GM10847 (cell line): ENCODE data around the gene THSD4.

Experiments used
- POLR2A ChIP-seq: IDR thresholded peaks from 2 replicates; pipeline ENCODE4 v1.6.1; 2011; ENCODE audit not compliant: insufficient read length; ENCODE audit errors: extremely low read depth

THSD4 gene

DNA sequence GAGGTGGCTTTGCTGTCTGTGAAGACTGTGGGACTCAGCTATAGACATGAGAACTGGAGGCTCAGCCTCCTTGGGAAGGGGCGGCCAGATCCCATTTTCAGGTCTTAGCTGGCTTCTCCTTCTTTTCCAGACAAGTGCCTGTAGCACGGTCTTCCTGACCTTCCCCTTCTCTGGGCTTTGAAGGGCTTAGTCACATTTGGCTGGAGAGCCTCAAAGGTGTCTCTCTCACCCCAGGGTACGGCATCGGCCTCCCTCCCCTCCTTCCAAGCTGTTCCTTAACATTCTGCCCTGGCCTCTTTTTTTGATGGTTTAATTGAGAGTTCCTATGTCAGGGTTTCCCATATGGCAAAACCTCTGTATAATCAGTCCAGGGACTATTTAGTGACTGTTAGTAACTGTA lies 242.7 kb downstream of the THSD4 start:
- TF ChIP-seq POLR2A = no peak

DNA sequence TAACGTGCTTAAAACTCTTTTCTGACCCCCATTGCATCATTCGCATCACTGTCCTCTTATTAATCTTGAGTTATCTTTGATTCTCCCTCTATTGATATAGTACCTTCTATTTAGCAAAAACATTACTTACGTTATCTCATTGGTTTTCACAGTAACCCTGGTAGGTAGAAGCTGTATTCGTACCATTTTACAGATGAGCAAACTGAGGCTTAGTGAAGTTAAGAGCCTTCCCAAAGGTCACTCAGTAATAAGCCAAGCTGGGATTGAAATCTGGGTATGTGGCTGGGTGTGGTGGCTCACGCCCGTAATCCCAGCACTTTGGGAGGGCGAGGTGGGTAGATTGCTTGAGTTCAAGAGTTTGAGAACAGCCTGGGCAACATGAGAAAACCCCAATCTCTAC lies 244.0 kb downstream of the THSD4 start:
- TF ChIP-seq POLR2A = no peak

DNA sequence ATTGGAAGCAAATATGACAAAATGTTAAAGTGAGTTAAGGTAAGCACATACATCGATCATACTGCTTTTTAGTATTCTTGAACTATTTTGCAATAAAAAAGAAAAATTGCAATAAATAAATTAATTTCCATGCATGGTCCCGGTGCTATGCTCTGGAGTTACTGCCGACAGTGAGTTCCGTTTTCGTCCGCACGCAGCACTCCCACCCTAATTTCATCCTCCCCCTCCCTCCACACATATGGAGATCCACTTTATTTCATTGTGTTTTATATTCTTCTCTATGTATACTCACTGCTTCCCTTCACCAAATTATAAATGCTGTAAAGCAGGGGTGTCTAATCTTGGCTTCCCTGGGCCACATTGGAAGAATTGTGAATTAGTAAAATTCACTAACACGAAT lies 247.3 kb downstream of the THSD4 start:
- no peak for TF ChIP-seq POLR2A

DNA sequence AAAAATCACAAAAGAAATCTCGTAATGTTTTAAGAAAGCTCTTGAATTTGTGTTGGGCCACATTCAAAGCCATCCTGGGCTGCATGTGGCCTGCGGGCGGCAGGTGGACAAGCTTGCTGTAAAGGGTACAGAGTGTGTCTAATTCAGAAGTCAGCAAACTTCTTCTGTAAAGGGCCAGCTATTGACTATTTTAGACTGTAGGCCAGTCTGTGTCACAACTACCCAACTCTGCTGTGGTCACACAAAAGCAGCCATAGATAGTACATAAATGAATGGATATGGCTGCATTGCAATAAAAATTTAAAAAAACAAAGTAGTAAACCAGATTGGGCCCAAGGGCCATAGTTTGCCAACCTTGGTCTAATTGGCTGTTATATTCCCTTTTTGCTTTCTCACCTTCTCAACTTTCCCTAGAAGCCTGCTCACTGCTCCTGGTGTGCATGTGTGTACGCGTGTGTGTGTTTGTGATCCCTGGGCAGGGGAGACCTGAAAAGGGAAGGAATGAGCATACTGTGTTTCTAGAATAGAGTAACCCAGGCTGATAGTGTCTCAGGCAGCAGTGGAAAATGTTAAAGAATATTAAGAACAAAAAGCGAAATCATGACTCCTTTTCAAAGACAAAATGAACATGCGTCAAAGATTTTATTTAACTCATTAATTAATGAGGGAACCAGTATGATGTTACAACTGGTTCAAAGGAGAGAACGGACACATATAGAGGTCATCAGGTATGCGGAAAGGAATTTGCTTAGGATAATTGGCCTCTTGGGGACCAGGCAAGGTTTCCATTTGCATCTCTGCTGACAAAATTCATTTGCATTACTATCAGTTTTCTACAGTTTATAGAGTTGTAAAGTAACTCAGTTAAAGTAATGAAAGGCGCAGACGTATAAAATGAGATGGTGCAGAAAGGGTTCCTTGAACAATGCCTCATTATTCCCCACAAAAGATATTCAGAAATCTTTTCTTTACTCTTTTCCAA lies 248.0 kb downstream of the THSD4 start:
- TF ChIP-seq POLR2A = no peak

DNA sequence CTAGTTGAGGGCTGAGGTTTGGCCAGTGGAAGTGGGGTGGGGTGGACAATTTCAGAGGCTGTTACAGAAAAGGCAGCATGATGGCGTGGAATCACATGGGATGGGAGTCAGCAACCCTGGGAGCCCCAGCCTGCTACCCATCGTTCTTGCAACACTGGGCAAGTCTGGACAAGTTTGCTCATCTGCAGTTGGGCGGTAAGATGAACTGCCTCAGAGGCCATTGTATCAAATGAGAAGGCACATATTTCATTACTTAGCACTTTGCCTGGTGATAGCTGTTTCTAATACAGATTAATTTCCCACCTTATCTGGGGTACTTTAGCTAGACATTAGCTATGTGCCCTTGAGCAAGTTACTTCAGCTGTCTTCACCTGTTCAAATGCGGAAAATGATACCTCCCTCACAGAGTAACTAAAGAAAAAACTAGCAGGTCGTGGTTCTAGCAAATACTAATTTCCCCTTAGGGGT lies 248.9 kb downstream of the THSD4 start:
- TF ChIP-seq POLR2A = no peak

DNA sequence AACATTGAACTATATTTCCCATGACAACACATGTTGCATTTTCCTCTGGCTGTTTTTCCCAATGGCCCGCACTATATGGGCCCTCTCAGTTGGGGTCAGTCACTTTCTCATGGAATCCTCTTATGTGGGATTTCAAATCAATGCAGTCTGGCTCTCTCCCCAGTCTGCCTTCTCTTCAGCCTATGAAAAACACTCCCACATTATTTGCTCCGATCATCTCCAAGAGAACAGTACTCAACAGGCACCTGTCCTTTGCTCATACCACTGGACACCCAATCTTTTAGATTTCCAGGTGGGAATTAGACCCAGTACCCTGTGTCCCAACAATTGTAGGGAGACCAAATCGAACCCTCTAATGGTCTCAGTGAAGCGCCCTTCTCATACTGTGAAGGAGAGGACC lies 251.3 kb downstream of the THSD4 start:
- TF ChIP-seq POLR2A = no peak

DNA sequence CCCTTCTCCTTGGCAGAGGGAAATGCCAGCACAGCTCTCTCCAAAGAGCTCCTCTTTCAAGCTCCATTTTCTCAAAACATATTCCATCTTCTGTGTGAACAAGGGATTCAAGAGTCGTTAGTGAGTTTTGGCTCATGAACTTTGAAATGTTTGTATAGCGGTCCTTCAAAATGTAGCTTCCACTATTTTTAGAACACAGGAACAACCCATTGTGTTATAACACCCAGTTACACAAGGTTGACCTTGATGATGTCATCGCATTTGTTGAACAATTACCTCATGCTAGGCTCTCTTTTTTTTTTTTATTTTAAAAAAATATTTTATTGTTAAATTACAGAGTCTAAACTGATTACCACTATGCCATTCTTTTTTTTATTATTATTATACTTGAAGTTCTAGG lies 251.7 kb downstream of the THSD4 start:
- no peak for TF ChIP-seq POLR2A

DNA sequence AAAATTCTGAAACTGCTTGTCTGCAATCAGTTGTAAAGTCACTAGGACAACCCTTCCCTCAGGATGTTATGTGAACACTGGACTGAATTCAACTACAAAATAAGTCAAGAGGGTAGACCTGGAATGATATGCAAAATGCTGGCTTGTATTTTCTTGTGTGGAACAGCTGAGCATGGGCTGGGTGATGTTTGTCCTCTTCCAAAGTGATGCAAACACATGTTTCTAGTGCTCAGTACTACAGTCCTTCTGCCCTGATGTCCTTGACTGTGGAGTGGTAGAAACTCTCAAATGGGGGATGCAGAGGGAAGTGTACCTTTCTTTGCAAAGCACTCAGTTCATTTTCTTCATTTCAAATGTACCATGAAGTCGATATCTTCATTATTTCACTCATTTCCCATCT lies 258.6 kb downstream of the THSD4 start:
- TF ChIP-seq POLR2A = no peak

DNA sequence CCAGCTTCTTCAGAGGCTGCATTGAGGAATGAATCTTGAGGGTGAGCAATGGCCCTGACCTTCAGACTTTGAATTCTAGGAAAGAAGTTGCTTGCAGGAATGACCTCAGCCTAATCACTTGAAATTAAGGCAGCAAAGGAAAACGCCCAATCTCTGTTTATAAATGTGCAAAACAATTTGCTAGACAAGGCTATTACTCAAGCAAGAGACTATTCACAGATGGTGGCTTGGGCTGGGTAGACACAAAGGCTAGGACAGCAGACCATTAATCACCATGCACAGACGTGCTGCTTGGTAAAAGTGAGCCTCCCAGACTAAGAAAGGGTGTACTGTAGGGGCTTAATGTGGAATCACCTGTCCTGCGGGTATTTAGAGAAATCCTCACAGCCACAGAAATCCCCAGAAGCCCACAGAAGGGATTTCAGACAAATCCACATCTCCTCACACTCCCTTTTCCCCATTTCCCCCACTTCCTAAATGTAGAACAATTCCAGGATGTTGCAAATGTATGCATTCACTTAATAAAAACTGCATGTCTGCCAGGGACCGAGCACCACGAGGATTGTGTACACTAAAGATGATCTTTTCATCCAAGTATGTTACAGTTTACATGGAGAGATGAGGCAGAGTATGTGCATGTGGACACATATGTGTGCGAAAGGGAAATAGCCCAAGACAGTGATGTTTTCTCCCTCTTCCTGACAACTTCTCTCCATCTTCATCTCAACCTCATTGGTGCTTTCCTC lies 259.5 kb downstream of the THSD4 start:
- no peak for TF ChIP-seq POLR2A

DNA sequence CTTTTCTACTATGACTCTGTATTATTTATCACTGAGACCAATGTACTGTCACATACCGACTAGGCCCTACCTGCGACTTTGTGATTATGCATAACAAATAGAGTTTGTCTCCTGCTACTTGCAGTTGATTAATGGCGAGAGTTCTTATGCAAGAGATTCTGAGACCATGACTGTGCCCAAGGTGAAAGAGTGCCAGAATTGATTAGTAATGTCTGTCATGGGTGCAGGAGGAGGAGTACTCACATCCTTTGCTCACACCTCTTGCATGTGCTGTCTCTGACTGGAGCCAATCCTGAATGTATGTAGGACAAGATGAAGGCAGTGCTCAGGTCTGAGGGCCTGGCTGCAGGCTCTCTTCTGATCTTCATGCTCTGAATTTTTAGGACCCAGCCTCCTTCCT lies 260.7 kb downstream of the THSD4 start:
- TF ChIP-seq POLR2A = no peak

DNA sequence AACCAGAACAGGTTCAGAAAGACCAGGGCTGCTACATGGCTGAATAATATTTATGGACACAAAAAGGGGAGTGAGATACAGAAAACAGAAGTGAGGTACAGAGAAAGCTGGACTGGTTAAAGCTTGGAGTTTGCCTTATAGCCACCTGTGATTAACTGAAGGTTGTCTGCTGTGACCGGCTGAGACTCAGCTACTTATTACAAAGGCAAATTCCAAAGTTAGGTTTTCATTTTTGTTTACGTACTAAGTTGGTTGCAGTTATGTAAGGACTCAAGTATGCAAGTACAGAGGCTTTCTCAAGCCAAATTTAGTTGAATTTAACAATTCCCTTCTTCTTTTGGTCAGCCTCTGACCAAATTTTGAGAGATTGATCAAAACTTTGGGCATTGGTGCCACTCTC lies 264.6 kb downstream of the THSD4 start:
- TF ChIP-seq POLR2A = no peak

DNA sequence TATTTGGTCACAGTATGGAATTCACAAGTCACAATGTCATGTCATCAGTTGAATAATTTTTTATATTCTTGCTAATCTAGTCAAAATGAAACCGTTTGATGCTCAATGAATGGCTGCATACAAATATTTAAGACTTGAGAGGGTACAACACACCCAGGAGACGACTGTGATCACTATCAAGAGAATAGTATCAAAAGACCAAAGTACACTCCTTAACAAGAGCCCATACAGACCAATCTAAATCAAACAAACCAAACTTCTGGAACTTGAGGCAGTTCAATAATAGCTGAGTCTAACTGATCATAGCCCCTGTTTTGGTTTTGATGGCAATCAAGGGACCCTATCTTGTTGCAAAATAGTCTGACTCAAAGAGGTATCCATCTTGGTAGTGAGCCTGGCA lies 265.1 kb downstream of the THSD4 start:
- no peak for TF ChIP-seq POLR2A

DNA sequence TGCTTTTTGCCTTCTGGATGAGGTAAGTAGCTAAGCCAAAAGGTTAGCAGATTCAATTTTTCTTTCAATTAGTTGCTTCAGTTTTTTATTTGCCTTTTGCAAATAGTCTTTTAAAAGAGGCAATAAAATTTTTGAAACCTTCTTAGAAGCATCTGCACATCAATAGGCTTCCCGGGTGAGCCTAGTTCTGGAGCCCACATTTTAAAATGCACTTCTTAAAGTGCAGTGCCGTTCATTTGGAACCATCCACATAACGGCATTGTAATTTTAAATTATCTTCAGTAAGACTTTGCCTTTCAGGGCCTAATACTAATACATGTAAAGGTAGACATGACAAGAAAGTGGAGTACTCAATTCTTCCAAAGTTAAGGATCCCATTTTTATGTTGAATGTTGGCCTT lies 269.2 kb downstream of the THSD4 start:
- no peak for TF ChIP-seq POLR2A

DNA sequence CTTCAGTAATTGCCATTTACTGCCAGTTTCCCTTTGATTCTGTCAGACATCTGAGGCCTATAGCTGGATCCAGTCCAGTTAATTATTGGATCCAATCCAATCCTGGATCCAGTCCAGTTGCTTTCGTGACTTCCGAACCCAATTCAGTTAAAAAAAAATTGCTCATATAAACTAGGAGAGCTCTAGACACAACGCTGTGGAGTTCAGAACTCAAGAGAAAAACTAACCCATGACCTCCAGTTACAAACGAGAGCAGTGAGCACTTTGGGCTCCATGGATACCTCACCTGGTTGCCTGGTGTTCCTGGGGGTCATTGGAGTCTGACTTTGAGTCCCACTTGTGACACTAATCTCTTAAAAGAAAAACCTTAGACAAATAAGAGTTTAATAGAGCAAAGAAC lies 269.8 kb downstream of the THSD4 start:
- TF ChIP-seq POLR2A = no peak

DNA sequence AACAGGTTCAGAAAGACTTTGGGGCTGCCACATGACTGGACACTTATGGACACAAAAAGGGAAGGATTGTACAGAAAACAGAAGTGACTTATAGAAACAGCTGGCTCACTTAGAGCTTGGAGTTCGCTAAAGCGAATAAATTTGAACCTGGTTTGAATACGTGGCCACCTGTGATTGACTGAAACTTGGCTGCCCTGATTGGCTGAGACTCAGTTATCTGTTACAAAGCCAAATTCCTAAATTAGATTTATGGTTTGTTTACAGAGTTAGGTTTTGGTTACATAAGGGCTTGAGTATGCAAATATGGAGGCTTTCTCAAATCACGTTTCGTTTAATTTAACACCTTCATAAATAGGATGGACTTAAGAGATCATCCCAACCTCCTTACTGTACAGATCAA lies 270.2 kb downstream of the THSD4 start:
- TF ChIP-seq POLR2A = no peak

DNA sequence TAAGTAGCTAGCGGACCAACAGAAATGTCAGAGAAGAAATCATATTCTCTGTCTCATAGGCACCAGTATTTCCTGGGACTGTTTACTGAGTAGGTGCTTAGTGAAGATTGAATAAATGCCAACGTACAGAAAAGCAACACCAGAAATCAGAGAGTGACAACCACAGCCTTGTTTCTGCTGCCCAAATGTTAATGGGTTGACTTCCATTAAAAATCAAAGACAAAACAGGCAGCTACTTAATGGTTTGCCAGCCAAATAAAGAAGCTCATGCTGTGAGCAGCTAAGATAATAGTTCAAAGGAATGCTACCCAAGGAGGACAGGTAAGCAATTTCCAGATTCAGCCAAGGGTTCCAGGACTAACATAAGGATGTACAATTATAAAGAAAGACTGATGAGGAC lies 270.7 kb downstream of the THSD4 start:
- no peak for TF ChIP-seq POLR2A
